ENCODE results near the gene PRKAR1B. TPM values are rescaled to one million over a fixed set of nuclear protein-coding genes. Genes with fewer than 3 reads are reported as not detected.

The PRKAR1B gene
- total RNA-seq, 2 experiments from 2014 or later, result 28.0 to 28.2 TPM

DNA sequence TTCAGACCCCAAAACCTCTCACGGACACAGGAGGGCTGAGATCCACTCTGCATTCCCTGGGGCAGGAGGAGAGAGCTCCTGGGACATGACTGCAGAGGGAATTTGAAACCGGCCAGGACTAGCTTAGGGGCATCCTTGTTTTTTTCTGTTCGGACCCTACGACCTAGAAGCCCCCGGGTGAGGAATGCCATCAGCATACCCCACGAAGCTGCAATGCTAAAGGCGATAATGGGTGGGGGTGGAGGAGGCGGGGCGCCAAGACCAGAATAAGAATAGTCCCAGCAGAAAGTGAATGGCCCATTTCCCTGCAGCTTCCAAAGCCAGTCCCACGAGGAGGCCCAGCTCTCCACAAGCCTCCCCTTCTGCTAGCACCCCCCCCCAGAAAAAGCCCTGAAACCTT is 211.5 kb downstream of the PRKAR1B start:
- no peak overlapping the region for H3K27ac Mint-ChIP-seq
- ChIA-PET CTCF (no interaction called here), POLR2A (no interaction called here)
- H3K4me3 Mint-ChIP-seq, result no peak overlapping the region
- peaks cover 18% of the 10 kb centered on the region for H3K4me1 Mint-ChIP-seq (ENCODE audit: low read depth)
- no peaks in the 10 kb centered on the region for H3K36me3 Mint-ChIP-seq
- no peaks in the 10 kb centered on the region for H3K9me3 Mint-ChIP-seq
- no peak for DNase-seq
- intact Hi-C loops (cut with micrococcal nuclease), result loop anchor here (5.0 to 10.0 kb wide), 3 partner anchors 67 to 151 kb away; no protein-coding TSS in a partner anchor
- H3K27me3 Mint-ChIP-seq, result peaks cover 27% of the 10 kb centered on the region

DNA sequence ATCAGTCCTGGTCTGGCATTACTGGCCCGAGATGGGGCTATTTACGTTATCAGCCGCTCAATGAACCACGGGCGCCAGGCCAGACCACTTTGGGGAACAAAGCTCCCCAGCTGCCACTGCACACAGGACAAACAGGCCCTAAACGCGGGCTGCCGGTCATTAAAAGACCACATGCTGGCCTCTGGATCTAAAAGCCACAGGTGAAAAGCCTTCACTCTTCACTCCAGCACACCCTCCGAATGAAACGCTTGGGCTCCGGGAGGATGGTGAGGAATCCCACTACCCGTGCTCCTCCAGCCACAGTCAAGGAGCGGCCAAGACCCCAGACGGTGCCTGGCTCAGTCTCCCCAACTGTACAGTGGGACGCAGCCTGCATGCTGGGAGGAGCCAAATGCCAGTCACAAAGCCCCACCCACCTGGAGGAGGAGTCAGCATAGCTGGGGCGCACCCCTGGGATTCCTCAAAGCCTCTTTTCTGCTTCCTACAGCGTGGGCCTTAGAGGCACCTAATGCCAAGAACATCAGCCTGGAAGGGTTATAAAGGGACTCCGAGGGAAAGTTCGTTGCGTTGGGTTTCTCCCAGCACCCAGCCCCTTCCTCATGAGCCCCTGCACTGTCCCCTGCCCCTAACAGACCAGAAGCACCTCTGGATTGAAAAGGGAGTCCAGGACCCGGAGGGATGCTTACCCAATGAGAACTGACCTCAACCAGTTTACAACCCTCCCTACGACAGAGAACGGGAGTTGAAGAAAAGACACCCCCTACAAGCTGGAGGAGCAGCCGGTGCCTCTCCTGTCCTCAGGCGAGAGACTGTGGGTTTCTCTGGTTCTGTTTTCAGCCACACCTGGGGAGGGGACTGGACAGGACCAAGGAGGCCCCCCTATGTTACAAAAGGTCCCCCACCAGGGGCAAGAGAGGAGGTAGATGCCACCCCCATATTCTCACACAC is 212.2 kb downstream of the PRKAR1B start:
- no peaks in the 10 kb centered on the region for H3K36me3 Mint-ChIP-seq
- intact Hi-C loops (cut with micrococcal nuclease), result loop anchor here (5.0 to 10.0 kb wide), 3 partner anchors 67 to 150 kb away; no protein-coding TSS in a partner anchor
- CTCF ChIA-PET, result interaction anchor here (0.8 kb wide), 1 partner anchor 183 kb away, joined by 3 read pairs; no protein-coding TSS in a partner anchor
- POLR2A ChIA-PET, result no interaction called here
- no peak overlapping the region for H3K4me3 Mint-ChIP-seq
- no peaks in the 10 kb centered on the region for H3K9me3 Mint-ChIP-seq
- no peak overlapping the region for H3K27ac Mint-ChIP-seq
- H3K4me1 Mint-ChIP-seq (ENCODE audit: low read depth), result peaks cover 18% of the 10 kb centered on the region
- peak; percentile 34 for DNase-seq
- peaks cover 27% of the 10 kb centered on the region for H3K27me3 Mint-ChIP-seq

DNA sequence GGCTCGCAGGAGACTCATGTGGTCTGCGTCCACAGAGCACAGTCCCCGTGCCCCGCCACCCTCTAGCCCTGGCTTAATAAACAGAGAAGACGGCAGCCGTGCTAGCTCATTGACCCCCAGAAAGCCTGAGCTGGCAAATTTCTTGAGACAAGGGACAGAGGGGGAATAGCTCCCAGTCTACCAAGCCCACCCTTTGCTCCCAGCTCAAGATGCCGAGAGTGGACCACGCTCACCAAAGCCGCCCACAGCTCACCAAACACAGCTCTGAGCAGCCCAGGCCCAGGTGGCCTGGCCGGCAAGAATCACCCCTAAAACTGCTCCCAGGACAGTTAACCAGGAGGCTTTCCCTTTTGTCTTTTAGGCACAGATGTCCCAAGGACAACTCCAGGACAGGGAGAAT is 212.8 kb downstream of the PRKAR1B start:
- CTCF ChIA-PET, result interaction anchor here (0.8 kb wide), 1 partner anchor 182 kb away, joined by 3 read pairs; no protein-coding TSS in a partner anchor
- no peaks in the 10 kb centered on the region for H3K36me3 Mint-ChIP-seq
- H3K27ac Mint-ChIP-seq, result peak overlapping the region; percentile 39
- H3K4me3 Mint-ChIP-seq, result no peak overlapping the region
- H3K4me1 Mint-ChIP-seq (ENCODE audit: low read depth), result peaks cover 18% of the 10 kb centered on the region
- no peak for DNase-seq
- H3K27me3 Mint-ChIP-seq, result peaks cover 27% of the 10 kb centered on the region
- POLR2A ChIA-PET, result no interaction called here
- no peaks in the 10 kb centered on the region for H3K9me3 Mint-ChIP-seq
- intact Hi-C loops (cut with micrococcal nuclease), result loop anchor here (10.0 kb wide), 1 partner anchor 149 kb away; no protein-coding TSS in a partner anchor

DNA sequence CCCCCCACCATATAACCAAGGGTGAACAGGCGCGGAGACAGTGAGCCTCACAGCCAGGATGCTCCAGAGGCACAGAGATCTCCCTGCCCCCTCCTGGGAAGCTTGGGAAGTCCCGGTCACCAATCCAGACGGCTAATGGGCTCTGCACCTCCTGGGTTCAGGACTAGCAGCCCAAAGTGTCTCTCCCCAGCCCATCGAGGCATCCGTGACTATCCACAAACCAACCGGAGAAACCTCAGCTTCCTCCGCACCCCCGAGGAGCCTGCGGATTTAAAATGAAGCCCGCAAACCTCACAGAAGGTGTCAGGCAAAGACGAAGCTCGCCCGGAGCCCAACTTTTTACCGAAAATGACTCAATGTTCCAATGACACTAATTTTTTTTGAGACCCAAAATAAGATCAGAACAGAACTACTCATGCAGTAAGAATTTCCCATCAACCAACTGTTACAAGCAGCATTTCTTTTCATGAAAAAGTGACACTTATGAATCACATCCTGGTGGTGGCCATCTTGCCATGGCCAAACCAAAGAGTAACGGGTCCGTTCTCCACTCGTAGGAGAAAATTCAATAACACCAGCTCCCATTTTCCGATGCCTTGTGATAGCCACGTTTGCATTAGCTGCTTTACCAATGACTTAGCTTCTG is 213.4 kb downstream of the PRKAR1B start:
- peak; percentile 46 for DNase-seq
- CTCF ChIA-PET, result interaction anchor here (0.8 kb wide), 1 partner anchor 181 kb away, joined by 3 read pairs; no protein-coding TSS in a partner anchor
- intact Hi-C loops (cut with micrococcal nuclease), result loop anchor here (10.0 kb wide), 1 partner anchor 149 kb away; no protein-coding TSS in a partner anchor
- Mint-ChIP-seq H3K9me3 (no peaks in the 10 kb centered on the region), H3K36me3 (no peaks in the 10 kb centered on the region), H3K27ac (peak overlapping the region; percentile 39), H3K27me3 (peaks cover 26% of the 10 kb centered on the region), H3K4me1 (ENCODE audit: low read depth) (peaks cover 18% of the 10 kb centered on the region), H3K4me3 (no peak overlapping the region)
- POLR2A ChIA-PET, result no interaction called here

DNA sequence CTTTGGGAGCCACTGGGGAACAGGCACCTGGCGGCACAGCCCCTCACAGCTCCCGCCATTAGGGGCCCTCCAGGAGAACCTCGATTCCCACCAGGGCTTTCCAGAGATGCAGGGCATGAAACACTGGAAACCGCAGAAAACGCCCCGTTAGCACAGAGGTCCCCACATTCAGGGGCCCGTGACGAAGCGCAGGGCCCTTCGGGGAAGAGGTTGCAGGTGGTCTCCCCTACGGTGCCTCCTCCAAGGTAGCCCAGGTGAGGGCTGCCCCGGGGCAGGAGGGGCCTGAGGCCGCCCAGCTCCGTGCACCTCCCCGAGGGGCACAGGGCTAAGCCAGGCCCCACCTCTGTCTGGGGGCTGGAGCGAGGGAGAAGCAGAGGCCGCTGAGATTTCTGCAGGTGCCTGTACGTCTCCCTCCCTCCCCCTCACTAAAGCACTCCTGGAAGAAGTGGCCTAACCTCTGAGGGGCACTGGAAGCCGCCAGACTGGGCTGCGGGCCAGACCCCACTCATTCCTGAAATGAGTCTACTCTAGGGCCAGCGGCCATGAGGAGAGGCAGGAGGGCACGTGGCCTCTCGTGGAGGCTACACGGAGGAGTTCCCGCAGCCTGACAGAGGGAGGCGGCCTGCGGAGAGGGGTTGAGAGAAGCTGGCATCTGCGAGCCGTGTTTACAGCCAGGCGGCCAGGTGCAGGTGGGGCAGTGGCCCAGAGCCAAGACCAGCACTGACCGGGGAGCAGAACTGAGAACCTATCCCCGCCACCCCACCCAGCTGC is 214.4 kb downstream of the PRKAR1B start:
- no peaks in the 10 kb centered on the region for H3K36me3 Mint-ChIP-seq
- POLR2A ChIA-PET, result no interaction called here
- H3K9me3 Mint-ChIP-seq, result no peaks in the 10 kb centered on the region

DNA sequence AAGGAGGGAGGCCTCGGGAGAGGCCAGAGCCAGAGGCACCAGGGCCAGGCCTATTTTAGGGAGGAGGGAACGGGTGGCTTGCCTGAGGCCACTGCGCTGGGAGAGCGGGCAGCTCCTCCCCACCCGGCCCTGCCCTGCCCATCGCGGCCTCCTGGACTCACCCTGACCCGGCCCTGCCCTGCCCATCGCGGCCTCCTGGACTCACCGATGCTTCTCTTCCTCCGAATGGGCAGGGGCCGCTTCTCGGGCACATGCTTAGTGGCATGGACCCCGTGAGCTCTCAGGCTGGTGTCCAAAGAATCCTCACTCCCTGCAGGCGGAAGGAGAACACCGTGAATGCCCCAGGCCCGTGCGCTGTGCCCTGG is 215.0 kb downstream of the PRKAR1B start:
- H3K36me3 Mint-ChIP-seq, result no peaks in the 10 kb centered on the region
- ChIA-PET CTCF (no interaction called here), POLR2A (no interaction called here)
- peaks cover 22% of the 10 kb centered on the region for H3K27me3 Mint-ChIP-seq
- H3K4me3 Mint-ChIP-seq, result no peak overlapping the region
- intact Hi-C loops (cut with micrococcal nuclease), result loop anchor here (10.0 kb wide), 1 partner anchor 147 kb away; no protein-coding TSS in a partner anchor
- no peak overlapping the region for H3K27ac Mint-ChIP-seq
- peaks cover 11% of the 10 kb centered on the region for H3K4me1 Mint-ChIP-seq (ENCODE audit: low read depth)
- H3K9me3 Mint-ChIP-seq, result no peaks in the 10 kb centered on the region
- no peak for DNase-seq

More for the DNA sequence above, 214.4 kb downstream of the PRKAR1B start:
- intact Hi-C loops (cut with micrococcal nuclease), result loop anchor here (10.0 kb wide), 1 partner anchor 148 kb away; no protein-coding TSS in a partner anchor
- Mint-ChIP-seq H3K27me3 (peaks cover 23% of the 10 kb centered on the region), H3K4me1 (ENCODE audit: low read depth) (peaks cover 12% of the 10 kb centered on the region), H3K27ac (no peak overlapping the region), H3K4me3 (no peak overlapping the region)
- DNase-seq, result no peak
- CTCF ChIA-PET, result no interaction called here

DNA sequence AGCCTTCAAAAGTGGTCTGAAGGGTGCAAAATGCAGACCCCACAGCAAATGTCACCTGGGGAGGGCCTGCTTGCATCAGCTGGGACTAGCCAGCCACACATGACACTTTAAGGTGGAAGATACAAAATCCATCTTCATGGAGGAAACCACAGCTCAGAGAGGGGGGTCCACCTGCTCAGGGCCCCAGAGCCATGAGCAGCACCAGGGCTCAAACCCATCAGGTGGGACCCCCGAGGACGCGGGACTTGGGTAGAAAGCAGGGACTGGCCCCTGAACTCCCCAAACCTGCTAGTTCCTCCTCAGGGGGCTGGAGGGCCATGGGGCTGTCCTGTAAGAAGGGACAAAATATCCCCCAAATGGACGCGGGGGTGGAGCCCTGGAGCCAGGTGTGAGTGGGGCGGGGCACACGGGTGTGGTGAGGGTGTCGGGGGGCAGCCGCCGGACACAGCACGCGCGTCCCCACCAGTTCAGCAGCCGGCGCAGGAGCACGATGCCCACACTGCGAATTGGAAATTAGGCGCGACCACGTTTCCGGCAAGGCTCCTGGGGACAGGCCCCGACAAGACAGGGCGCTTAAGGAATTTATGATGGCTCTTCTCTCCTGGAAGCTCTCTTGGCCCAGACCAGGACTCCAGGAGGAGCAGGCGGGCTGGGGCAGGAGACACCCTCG is 215.5 kb downstream of the PRKAR1B start:
- Mint-ChIP-seq H3K4me1 (ENCODE audit: low read depth) (peaks cover 11% of the 10 kb centered on the region), H3K9me3 (no peaks in the 10 kb centered on the region), H3K27me3 (peaks cover 22% of the 10 kb centered on the region), H3K36me3 (no peaks in the 10 kb centered on the region), H3K4me3 (no peak overlapping the region), H3K27ac (no peak overlapping the region)
- CTCF ChIA-PET, result no interaction called here
- POLR2A ChIA-PET, result no interaction called here
- intact Hi-C loops (cut with micrococcal nuclease), result loop anchor here (10.0 kb wide), 1 partner anchor 147 kb away; no protein-coding TSS in a partner anchor
- no peak for DNase-seq

DNA sequence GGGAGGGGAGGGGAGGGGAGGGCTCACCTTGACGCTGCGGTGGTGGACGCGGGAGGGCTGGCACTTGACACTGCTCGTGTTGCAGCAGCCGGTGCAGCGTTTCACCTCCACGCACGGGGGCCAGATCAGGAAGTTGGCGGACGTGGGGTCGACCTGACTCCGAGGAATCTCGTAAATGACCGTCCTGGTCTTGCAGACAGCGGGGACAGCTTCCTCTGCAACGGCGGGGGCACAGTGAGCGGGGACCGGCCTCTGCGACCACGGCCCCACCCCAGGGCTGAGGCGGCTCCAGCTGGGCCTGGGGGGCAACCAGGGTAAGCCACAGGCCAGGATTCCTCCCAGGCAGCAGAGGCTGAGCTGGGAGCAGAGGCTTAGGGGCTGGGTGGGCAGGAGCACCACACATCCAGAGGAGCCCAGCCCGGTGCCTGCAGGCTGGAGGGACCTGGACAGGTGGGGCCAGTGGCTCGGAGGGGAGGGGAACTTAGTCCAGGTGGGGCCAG is 216.2 kb downstream of the PRKAR1B start:
- intact Hi-C loops (cut with micrococcal nuclease), result loop anchor here (10.0 kb wide), 1 partner anchor 146 kb away; no protein-coding TSS in a partner anchor
- Mint-ChIP-seq H3K27me3 (peaks cover 17% of the 10 kb centered on the region), H3K9me3 (no peaks in the 10 kb centered on the region), H3K4me1 (ENCODE audit: low read depth) (peaks cover 6% of the 10 kb centered on the region), H3K4me3 (no peak overlapping the region), H3K36me3 (no peaks in the 10 kb centered on the region), H3K27ac (no peak overlapping the region)
- ChIA-PET CTCF (no interaction called here), POLR2A (no interaction called here)
- DNase-seq, result no peak

DNA sequence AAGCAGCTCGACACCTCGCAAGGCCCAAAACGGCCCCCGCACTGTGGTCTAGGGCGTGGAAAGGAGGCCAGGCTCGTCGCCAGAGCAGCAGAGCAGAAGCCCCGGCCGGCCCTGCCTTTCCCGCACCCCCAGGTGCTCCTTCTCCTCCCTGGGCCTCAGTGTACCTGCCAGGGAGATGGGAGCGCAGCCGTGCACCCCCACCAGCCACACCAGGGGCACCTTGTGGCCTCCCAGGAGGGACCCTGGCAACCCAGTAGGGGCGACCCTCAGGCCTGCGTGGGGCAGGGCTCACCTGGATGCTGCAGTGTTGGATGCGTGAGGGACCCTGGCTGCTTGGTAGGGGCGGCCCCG is 217.0 kb downstream of the PRKAR1B start:
- Mint-ChIP-seq H3K9me3 (no peaks in the 10 kb centered on the region), H3K36me3 (no peaks in the 10 kb centered on the region), H3K4me1 (ENCODE audit: low read depth) (peaks cover 6% of the 10 kb centered on the region), H3K27ac (no peak overlapping the region), H3K27me3 (peaks cover 10% of the 10 kb centered on the region), H3K4me3 (no peak overlapping the region)
- POLR2A ChIA-PET, result no interaction called here
- CTCF ChIA-PET, result no interaction called here
- intact Hi-C loops (cut with micrococcal nuclease), result loop anchor here (10.0 kb wide), 1 partner anchor 145 kb away; no protein-coding TSS in a partner anchor
- no peak for DNase-seq

DNA sequence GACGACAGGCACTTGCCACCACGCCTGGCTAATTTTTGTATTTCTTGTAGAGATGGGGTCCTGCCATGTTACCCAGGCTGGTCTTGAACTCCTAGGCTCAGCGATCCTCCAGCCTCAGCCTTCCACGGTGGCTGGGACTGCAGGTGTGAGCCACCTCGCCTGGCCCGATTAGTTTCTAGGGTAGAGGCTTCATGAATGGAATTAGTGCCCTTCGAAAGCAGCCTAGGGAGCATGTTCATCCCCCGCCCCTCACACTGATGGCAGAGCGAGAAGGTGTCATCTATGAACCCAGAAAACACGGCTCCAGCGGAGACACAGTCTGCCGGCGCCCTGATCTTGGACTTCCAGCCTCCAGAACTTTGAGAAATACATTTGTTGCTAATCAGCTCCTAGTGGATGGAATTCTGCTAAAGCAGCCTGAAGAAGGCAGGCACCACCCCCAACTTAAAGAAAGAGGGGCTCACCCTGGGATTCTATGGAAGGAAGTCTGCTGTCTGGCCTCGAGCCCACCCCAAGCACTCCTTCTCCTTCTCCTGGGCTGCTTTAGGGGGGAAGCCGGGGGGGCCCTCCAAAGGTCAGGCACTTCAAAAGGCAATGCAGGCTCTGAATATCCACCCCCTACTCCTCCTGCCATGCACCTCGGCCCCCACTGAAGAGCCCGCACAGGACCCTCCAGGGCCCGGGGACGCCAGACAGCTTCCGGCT is 217.5 kb downstream of the PRKAR1B start:
- Mint-ChIP-seq H3K4me3 (no peak overlapping the region), H3K36me3 (no peaks in the 10 kb centered on the region), H3K27me3 (peaks cover 6% of the 10 kb centered on the region), H3K27ac (no peak overlapping the region), H3K4me1 (ENCODE audit: low read depth) (peaks cover 6% of the 10 kb centered on the region), H3K9me3 (no peaks in the 10 kb centered on the region)
- CTCF ChIA-PET, result no interaction called here
- POLR2A ChIA-PET, result no interaction called here
- no peak for DNase-seq
- intact Hi-C loops (cut with micrococcal nuclease), result loop anchor here (10.0 kb wide), 1 partner anchor 145 kb away; no protein-coding TSS in a partner anchor
